HG02970 (cell line): ENCODE results near the gene KNDC1.
"Not testable (repeated sequence)": the region's sequence is repeated elsewhere in the genome, so short reads cannot be mapped to it uniquely, and the experiment has no call there.

Experiments used
- ATAC-seq: cut with Tn5 transposase; IDR thresholded peaks from one replicate; pipeline ENCODE4 v1.9.1; 2021; ENCODE audit warnings: mild to moderate bottlenecking, moderate library complexity, moderate number of reproducible peaks; ENCODE audit not compliant: unreplicated experiment, low FRiP score

Gene KNDC1

DNA sequence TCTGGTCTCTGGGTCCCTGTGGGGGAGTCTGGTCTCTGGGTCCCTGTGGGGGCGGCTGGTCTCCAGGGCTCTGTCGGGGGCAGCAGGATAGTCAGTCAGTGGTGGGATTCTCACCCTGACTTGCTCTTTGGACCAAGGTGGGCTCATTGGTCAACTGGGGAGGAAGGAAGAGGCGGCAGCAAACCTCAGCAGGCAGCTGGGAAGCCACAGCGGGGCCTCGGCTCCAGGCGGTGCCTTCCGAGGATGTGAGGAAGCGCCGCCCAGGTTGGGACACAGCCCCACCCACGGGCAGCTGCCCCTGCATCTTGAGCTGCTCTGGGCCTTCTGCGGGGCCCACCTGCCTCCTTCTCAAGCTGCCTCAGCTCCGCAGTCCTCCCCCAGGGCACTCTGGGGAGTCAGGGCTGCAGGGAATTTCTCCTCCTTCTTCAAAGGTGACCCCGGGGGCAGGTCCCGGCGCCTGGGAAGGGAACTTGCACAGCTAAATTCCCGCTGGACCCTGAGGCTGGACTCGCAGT lies 20.4 kb upstream of the KNDC1 start:
- no peak for ATAC-seq

DNA sequence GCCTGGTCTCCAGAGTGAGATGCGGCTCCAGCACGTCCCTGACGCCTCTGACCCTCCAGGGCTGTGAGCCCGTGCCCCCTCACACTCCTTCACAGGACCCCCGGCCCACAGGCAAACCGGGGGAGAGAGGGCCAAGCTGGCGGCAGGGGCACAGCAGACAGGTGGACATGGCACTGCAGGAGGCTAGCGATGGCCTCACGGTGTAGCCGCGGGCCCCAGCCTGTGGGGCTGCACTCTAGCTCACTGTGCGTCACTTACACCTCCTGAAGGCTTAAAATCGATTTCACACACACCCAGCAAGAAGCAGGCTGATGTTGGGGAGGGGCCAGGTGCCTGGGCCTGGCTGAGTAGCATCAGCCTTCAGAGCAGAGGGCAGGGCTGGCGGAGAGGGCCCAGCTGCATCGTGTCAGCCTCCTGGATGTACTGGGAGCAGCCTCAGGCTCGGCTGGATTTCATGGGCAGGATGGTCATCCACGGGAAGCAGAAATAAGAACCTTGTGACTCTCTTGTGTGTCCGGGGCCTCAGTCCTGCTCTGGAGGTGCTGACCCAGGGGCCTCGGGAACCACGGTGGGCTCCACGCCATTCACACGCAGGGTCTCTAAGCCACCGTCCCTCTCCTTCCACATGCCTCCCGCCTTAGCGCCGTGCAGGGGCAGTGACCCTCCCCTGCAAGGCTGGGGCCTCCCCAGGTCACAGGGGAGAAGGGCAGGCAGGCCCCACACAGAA lies 19.4 kb upstream of the KNDC1 start:
- ATAC-seq, result no peak

GRCh38 chr10:133141144-133141957 lies 18.7 kb upstream of the KNDC1 start:
- no peak for ATAC-seq

DNA sequence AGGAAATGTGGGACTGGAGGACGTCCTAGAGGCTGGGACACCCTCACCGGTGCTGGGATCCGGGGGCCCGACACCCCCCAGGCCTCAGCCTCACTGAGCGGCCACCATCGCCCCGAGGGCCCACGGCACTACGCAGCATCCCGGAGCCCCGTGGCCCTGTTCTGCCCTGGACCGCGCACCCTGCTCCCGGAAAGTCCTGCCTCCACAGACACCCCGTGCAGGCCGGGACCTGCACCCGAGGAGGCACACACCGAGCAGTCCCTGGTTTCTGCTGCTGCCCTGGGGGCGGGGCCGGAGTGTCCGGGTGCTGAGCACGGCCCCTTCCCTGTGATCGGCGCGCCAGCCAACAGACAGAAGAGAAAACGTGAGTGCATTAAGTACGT lies 18.1 kb upstream of the KNDC1 start:
- ATAC-seq, result no peak

DNA sequence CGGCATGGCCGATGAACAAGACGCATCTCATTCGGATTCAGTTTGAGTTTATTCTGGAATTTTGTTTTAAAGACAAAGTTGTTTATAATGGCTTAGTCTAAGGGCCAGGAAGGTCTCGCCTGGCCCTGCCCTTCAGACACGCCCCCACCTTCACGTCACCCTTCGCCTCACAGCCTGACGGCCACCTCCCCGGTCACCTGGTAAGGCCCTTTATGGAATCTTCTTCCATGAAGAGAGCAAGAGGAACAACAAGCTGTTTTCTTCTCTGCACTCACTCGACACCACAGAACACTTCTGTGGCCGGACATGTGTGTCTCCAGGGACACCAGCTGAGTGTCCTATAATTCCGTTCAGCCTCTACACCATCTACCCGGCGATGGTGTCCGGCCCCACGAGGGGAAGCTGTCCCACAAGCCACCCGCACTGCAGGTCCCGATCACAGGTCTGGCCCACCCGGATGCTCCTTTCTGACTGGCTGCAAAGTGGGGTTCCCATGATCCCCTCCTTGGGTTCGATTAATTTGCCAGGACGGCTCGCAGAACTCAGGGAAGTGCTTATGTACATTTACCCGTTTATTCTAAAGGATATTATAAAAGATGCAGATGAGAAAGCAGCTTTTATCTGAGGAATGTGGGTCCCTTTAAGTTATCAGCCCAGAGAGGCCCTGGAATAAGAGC lies 17.4 kb upstream of the KNDC1 start:
- ATAC-seq, result no peak

DNA sequence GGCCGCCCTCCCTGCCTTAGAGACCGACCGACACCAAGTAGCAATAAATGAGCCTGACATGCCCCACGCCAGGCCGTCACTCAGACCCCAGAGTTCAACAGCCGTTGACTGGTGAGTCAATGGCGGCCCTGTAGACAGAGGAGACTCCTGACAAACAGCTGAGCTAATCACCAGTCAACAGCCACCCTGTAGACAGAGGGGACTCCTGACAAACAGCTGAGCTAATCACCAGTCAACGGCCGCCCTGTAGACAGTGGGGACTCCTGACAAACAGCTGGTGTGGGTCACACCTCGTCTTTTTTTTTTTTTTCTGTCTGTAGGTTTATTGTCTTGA lies 16.9 kb upstream of the KNDC1 start:
- ATAC-seq, result no peak

DNA sequence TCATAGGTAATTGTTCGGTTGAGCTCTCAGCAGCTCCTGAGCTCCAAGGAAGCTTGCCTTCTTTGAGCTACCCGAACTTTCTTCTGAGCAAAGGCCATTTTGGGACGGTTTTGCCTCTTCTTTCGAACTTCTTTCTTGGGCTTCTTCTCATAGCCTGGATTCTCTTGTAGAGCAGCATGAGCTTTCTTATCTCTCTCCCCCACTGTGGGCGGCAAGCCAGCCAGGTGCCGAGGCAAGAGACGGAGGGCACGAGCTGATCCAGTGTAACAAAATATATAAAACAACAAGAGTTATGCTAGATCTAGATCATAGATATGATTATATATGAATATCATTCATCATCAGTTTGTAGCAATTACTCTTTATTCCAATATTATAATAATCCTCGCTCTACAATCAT lies 16.5 kb upstream of the KNDC1 start:
- ATAC-seq, result no peak

GRCh38 chr10:133144771-133145170 lies 15.2 kb upstream of the KNDC1 start:
- ATAC-seq, result no peak

DNA sequence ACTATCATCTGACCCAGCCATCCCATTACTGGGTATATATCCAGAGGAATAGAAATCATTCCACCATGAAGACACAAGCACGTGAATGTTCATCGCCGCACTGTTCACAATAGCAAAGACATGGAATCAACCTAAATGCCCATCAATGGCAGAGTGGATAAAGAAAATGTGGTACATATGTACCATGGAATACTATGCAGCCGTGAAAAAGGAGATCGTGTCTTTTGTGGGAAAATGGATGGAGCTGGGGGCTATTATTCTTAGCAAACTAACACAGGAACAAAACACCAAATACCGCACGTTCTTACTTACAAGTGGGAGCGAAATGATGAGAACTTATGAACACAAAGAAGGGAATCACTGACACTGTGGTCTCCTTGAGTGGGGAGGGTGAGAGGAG lies 9.8 kb upstream of the KNDC1 start:
- ATAC-seq, result no peak

DNA sequence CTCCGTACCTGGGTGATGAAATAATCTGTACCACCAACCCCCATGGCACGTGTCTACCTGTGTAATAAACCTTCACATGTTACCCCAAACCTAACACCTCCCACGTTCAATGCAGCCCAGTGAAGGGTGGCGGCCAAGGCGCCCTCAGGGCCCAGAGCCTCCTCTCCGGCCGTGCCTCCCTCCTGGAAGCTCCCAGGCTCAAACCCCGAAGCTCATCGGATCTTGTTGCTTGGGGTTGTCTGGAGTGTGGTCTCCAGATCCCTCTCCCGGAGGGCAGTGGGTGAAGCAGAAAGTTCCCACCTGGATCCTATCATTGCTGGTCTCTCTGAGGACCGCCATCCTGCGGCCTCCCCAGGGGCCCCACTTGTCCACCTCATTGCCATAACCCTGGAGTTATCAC lies 9.4 kb upstream of the KNDC1 start:
- ATAC-seq, result no peak

- ATAC-seq, result not testable (repeated sequence)
Measured at GRCh38 chr10:133151071-133151470, 8.9 kb upstream of the KNDC1 start.

DNA sequence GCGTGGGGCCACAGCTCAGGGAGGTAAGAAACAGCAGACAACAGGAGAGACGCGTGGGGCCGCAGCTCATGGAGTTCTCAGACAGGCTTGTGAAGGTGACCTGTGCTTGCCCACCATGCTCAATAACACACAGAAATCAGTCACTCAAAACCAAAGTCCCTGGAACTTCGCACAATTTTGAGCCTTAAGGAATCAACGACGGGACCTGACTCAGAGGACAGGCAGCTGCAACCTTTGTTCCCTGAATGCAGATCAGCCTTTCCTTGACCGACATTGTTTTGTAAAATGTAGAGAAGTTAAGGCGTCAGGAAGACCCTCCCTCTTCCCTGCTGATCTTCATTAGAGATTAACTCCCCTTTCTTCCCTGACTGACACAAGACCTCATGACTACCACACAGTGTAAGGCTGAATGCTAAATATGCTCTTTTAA lies 8.5 kb upstream of the KNDC1 start:
- ATAC-seq, result no peak

- no peak for ATAC-seq
Measured at GRCh38 chr10:133154411-133154810, 5.6 kb upstream of the KNDC1 start.

- no peak for ATAC-seq
Measured at GRCh38 chr10:133154996-133155778, 4.8 kb upstream of the KNDC1 start.

- no peak for ATAC-seq
Measured at GRCh38 chr10:133156674-133157579, 3.1 kb upstream of the KNDC1 start.

GRCh38 chr10:133157662-133158436 lies 2.2 kb upstream of the KNDC1 start:
- no peak for ATAC-seq

GRCh38 chr10:133158437-133158755 lies 1.6 kb upstream of the KNDC1 start:
- ATAC-seq, result no peak

GRCh38 chr10:133158756-133159610 lies 1.0 kb upstream of the KNDC1 start:
- no peak for ATAC-seq
